Ovary (tissue), 1 donor: ENCODE data around the gene ATP6V1F.

Source experiments
- EP300 ChIP-seq: sonication (generic); formaldehyde crosslinking; IDR thresholded peaks from one replicate; pipeline ENCODE4 v1.6.1; 2017; ENCODE audit warnings: antibody characterized with exemption
- POLR2A ChIP-seq: fragments of 450-650 bp; IDR thresholded peaks from one replicate; pipeline ENCODE4 v1.6.1; 2017; ENCODE audit warnings: antibody characterized with exemption, mild to moderate bottlenecking, moderate library complexity

DNA sequence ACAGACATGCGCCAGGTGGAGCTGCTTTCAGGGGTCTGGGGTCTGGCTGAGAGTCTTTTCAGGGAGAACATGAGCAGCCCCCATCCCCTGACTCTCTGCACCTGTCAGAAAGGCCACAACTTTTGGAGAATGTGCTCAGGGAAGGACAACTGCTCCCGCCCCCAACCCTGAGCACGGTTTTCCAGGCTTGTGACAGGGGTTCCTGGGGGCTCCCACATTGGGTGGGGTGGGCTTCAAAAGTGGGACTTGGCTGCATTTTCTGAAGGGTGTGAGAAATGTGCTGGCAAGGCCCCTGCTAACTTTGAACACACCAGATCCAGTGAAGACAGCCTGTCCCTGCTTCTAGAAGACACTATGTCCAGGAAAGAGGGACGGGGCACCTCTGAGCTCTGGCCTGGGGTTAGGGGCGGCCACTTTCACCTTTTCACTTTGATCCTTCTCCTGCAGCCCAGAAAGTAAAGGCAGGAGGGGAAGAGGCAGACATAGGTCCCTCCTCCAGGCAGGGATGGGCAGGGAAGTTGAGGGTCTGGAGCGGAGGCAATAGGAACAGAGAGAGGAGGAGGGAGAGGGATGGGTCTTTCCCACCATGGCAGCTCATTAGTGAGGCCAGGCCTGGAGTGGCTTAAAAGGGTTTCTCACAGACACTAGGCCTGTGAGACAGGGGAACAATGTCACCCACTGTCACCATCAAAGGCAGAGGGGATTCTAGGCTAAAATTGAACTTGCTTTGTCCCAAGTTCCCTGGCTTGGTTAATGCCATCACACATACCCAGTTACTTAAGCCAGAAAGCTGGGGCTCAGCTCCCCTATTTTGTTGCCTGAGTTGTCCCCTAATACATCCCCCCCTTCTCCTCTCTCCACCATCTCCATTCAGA is 46.3 kb downstream of the ATP6V1F start:
- TF ChIP-seq EP300: no peak
- no peak for TF ChIP-seq POLR2A
